HEK293 (cell line): ENCODE measurements around the gene CHIA.
"Not testable (repeated sequence)": the region's sequence is repeated elsewhere in the genome, so short reads cannot be mapped to it uniquely, and the experiment has no call there.

Source experiments
- CTCF ChIP-seq: fragments of 450-650 bp; formaldehyde crosslinking; IDR thresholded peaks from 2 replicates; pipeline ENCODE4 v1.5.1; 2016; ENCODE audit warnings: missing biosample characterization, missing genetic modification characterization
- KLF16 ChIP-seq: fragments of 450-650 bp; formaldehyde crosslinking; IDR thresholded peaks from 2 replicates; pipeline ENCODE4 v1.5.1; 2017; ENCODE audit warnings: missing biosample characterization, missing genetic modification characterization
- ZBTB21 ChIP-seq: fragments of 450-650 bp; formaldehyde crosslinking; IDR thresholded peaks from 2 replicates; pipeline ENCODE4 v1.5.1; 2017; ENCODE audit warnings: missing biosample characterization, missing genetic modification characterization
- ZFP41 ChIP-seq: fragments of 450-650 bp; formaldehyde crosslinking; IDR thresholded peaks from 2 replicates; pipeline ENCODE4 v1.5.1; 2016; ENCODE audit warnings: missing biosample characterization, missing genetic modification characterization, borderline replicate concordance
- ZNF280D ChIP-seq: fragments of 450-650 bp; formaldehyde crosslinking; IDR thresholded peaks from 2 replicates; pipeline ENCODE4 v1.5.1; 2016; ENCODE audit warnings: missing biosample characterization, missing genetic modification characterization
- ZNF292 ChIP-seq: fragments of 450-650 bp; formaldehyde crosslinking; IDR thresholded peaks from 2 replicates; pipeline ENCODE4 v1.5.1; 2016; ENCODE audit warnings: low read depth, missing biosample characterization, missing genetic modification characterization, borderline replicate concordance
- ZNF416 ChIP-seq: fragments of 450-650 bp; formaldehyde crosslinking; IDR thresholded peaks from 2 replicates; pipeline ENCODE4 v1.5.1; 2016; ENCODE audit warnings: missing biosample characterization, missing genetic modification characterization
- ZNF558 ChIP-seq: fragments of 450-650 bp; formaldehyde crosslinking; IDR thresholded peaks from 2 replicates; pipeline ENCODE4 v1.5.1; 2016; ENCODE audit warnings: missing biosample characterization, missing genetic modification characterization
- ZNF561 ChIP-seq: fragments of 450-650 bp; IDR thresholded peaks from 2 replicates; pipeline ENCODE4 v1.5.1; 2018; ENCODE audit warnings: missing biosample characterization, missing genetic modification characterization, borderline replicate concordance
- ZNF692 ChIP-seq: fragments of 450-650 bp; formaldehyde crosslinking; IDR thresholded peaks from 2 replicates; pipeline ENCODE4 v1.5.1; 2016; ENCODE audit warnings: missing biosample characterization, missing genetic modification characterization

- TF ChIP-seq ZNF692 (tag by site-specific recombination); ZNF416; ZNF280D (tag by site-specific recombination); ZNF558 (tag by site-specific recombination); ZBTB21 (tag by site-specific recombination); CTCF; KLF16 (tag by site-specific recombination); ZNF292 (tag by site-specific recombination); ZNF561 (tag by site-specific recombination); ZFP41 (tag by site-specific recombination): not testable (repeated sequence)
Measured at GRCh38 chr1:111360257-111360656, 69.6 kb downstream of the CHIA start.
